ENCODE data around the gene ESPN. TPM values are rescaled to one million over a fixed set of nuclear protein-coding genes. Genes with fewer than 3 reads are reported as not detected.
"Not testable (repeated sequence)": the region's sequence is repeated elsewhere in the genome, so short reads cannot be mapped to it uniquely, and the experiment has no call there.

ESPN gene
- total RNA-seq, 4 donors from 2014 or later = 40.2 to 368 (median 157) TPM

GRCh38 chr1:6491966-6492365, 67.4 kb downstream of the ESPN start:
- in situ Hi-C loops (cut with MboI; ENCODE audit: low pct_ligation_motif_present in 1 of 4, low pct_unique_long_range_greater_than_20kb in 1 of 4, low sequenced_read_pairs in 3 of 4) (loop anchor here in 3 of 4 donors (25.0 kb wide), 1 partner anchor 145 kb away; no protein-coding TSS in a partner anchor), intact Hi-C loops (cut with DNase I; ENCODE audit: low total_unique reads) (no loop called here)
- peaks cover 7 to 38% (median 30%) of the 10 kb centered on the region in 4 donors for H3K4me1 ChIP-seq

GRCh38 chr1:6493834-6494223, 69.3 kb downstream of the ESPN start:
- H3K27ac ChIP-seq; H3K4me3 ChIP-seq; H3K9me3 ChIP-seq; H3K36me3 ChIP-seq; DNase-seq; intact Hi-C loops (cut with DNase I; ENCODE audit: low total_unique reads): not testable (repeated sequence)
- WGBS, 2 donors (ENCODE audit: low coverage in 1 of 2) = 97 to 100% methylated on average over 1 to 4 of the region's 4 CpGs
- Histone ChIP-seq H3K27me3 (peaks cover 27% of the 10 kb centered on the region), H3K4me1 (peaks cover 14 to 44% (median 34%) of the 10 kb centered on the region in 4 donors)
- in situ Hi-C loops (cut with MboI; ENCODE audit: low pct_ligation_motif_present in 1 of 4, low pct_unique_long_range_greater_than_20kb in 1 of 4, low sequenced_read_pairs in 3 of 4) = loop anchor here in 3 of 4 donors (25.0 kb wide), 1 partner anchor 143 kb away; no protein-coding TSS in a partner anchor

More at GRCh38 chr1:6491966-6492365, 67.4 kb downstream of the ESPN start:
- DNase-seq = no peak
- no peak for TF ChIP-seq CTCF (IDR thresholded peaks at IDR 0.05)
- no peak for TF ChIP-seq EP300 (IDR thresholded peaks at IDR 0.05; ENCODE audit: low read depth)
- no peak for TF ChIP-seq POLR2A (IDR thresholded peaks at IDR 0.05)
- TF ChIP-seq POLR2AphosphoS5 (IDR thresholded peaks at IDR 0.05) = no peak
- Histone ChIP-seq H3K27me3 (peaks cover 16% of the 10 kb centered on the region), H3K36me3 (no peaks in the 10 kb centered on the region), H3K9me3 (no peaks in the 10 kb centered on the region), H3K27ac (no peak overlapping the region), H3K4me3 (no peak overlapping the region)
- 88% methylated on average over 10 of the region's 10 CpGs; no CpG with 5 or more reads in 1 of the 2 donors for WGBS, 2 donors (ENCODE audit: low coverage in 1 of 2)

- intact Hi-C loops (cut with DNase I; ENCODE audit: low total_unique reads) = no loop called here
- Histone ChIP-seq H3K4me1 (peaks cover 14 to 36% (median 26%) of the 10 kb centered on the region in 4 donors), H3K9me3 (no peaks in the 10 kb centered on the region), H3K36me3 (no peaks in the 10 kb centered on the region), H3K4me3 (no peak overlapping the region), H3K27ac (no peak overlapping the region), H3K27me3 (peaks cover 29% of the 10 kb centered on the region)
- WGBS, 2 donors (ENCODE audit: low coverage in 1 of 2) = 86% methylated on average over 4 of the region's 4 CpGs; no CpG with 5 or more reads in 1 of the 2 donors
- no peak for DNase-seq
- TF ChIP-seq EP300 (IDR thresholded peaks at IDR 0.05; ENCODE audit: low read depth) = no peak
- no peak for TF ChIP-seq POLR2A (IDR thresholded peaks at IDR 0.05)
- no peak for TF ChIP-seq CTCF (IDR thresholded peaks at IDR 0.05)
- no peak for TF ChIP-seq POLR2AphosphoS5 (IDR thresholded peaks at IDR 0.05)
- in situ Hi-C loops (cut with MboI; ENCODE audit: low pct_ligation_motif_present in 1 of 4, low pct_unique_long_range_greater_than_20kb in 1 of 4, low sequenced_read_pairs in 3 of 4) = loop anchor here in 3 of 4 donors (25.0 kb wide), 1 partner anchor 143 kb away; no protein-coding TSS in a partner anchor
These were observed 70.1 kb downstream of the ESPN start for GRCh38 chr1:6494627-6495026.

- peaks cover 14 to 32% (median 23%) of the 10 kb centered on the region in 4 donors for H3K4me1 ChIP-seq
- DNase-seq = no peak
These were observed 70.5 kb downstream of the ESPN start for GRCh38 chr1:6495041-6495441.

More at GRCh38 chr1:6495041-6495441, 70.5 kb downstream of the ESPN start:
- Histone ChIP-seq H3K9me3 (no peaks in the 10 kb centered on the region), H3K4me3 (no peak overlapping the region), H3K36me3 (no peaks in the 10 kb centered on the region), H3K27ac (no peak overlapping the region), H3K27me3 (peaks cover 29% of the 10 kb centered on the region)
- no peak for TF ChIP-seq POLR2A (IDR thresholded peaks at IDR 0.05)
- TF ChIP-seq POLR2AphosphoS5 (IDR thresholded peaks at IDR 0.05) = no peak
- no peak for TF ChIP-seq CTCF (IDR thresholded peaks at IDR 0.05)
- TF ChIP-seq EP300 (IDR thresholded peaks at IDR 0.05; ENCODE audit: low read depth) = no peak
- WGBS, 2 donors (ENCODE audit: low coverage in 1 of 2) = 42% methylated on average over 11 of the region's 13 CpGs; no CpG with 5 or more reads in 1 of the 2 donors
- intact Hi-C loops (cut with DNase I; ENCODE audit: low total_unique reads) = no loop called here
- in situ Hi-C loops (cut with MboI; ENCODE audit: low pct_ligation_motif_present in 1 of 4, low pct_unique_long_range_greater_than_20kb in 1 of 4, low sequenced_read_pairs in 3 of 4) = loop anchor here in 3 of 4 donors (25.0 kb wide), 1 partner anchor 142 kb away; no protein-coding TSS in a partner anchor

All from transverse colon (tissue), 4 donors.